Activated naive CD4-positive, alpha-beta T cell treated with anti-CD3 and anti-CD28 coated beads, Interleukin-2, amount 50 U/mL, for 16 hours (primary cell): ENCODE measurements around the gene BRD9.
"Not testable (repeated sequence)": the region's sequence is repeated elsewhere in the genome, so short reads cannot be mapped to it uniquely, and the experiment has no call there.

Source experiments
- DNase-seq: peaks from one replicate; pipeline ENCODE4 v3.0.0-alpha.2; 2020

BRD9 gene

DNA sequence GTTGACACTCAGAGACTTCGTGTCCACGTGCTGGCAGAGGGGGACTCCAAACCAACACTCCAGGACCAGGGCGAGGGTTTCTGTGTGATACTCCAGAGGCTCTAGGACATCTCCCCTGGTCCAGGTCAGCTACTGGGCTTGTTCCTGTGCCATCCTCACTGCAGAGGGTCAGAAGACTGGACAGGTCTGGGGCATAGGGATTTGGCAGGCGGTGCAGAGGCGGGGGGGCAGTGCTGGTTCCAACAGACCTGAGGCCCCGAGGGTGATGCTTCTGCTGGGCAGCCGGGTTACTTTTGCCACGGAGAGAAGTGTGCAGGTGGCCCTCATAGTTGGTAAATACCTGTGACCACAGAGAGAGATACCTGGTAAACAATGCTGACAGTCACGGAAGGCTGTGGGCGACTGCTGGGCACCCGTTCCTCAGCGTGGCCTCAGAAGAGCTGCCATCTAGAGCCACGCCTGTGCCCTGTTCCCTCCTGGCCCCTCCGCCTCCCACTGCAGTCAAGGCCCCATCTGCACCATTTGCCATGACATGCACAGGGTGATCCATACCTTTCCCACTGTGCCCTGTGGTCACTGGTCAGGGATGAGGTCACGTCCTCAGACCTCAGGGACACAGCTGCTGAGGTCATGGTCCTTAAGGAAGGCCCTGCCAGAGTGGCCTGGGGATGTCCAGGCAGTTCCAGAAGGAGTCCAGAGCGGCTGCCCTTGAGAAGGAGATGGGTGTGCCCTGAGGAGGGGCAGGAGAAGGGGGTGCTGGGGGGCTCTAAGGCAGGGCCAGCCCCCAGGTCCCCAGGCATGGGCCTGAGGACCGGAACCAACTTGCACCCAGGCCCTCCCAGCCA is 30.1 kb upstream of the BRD9 start:
- no peak for DNase-seq

- no peak for DNase-seq
Measured at GRCh38 chr5:921456-922435, 29.1 kb upstream of the BRD9 start.

DNA sequence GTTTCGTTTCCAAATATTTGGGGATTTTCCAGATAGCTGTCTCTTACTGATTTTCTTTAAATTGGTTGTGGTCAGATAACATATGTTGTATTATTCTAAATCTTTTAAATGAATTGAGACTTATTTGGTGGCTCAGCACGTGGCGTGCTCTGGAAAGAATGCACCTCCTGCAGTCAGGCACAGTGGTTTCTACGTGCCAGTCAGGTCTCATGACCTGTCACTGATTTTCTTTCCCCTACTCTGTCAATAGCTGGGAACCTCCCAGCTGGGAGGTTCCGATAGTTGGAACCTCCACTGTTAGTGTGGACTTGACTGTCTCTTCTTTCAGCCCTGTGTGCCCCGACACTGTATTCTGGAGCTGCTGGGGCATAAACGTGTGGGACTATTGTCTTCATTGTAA is 27.7 kb upstream of the BRD9 start:
- DNase-seq, result no peak

- no peak for DNase-seq
Measured at GRCh38 chr5:919356-920000, 26.9 kb upstream of the BRD9 start.

GRCh38 chr5:918717-919116 is 26.1 kb upstream of the BRD9 start:
- not testable (repeated sequence) for DNase-seq

GRCh38 chr5:916441-917293 is 24.1 kb upstream of the BRD9 start:
- DNase-seq, result no peak

DNA sequence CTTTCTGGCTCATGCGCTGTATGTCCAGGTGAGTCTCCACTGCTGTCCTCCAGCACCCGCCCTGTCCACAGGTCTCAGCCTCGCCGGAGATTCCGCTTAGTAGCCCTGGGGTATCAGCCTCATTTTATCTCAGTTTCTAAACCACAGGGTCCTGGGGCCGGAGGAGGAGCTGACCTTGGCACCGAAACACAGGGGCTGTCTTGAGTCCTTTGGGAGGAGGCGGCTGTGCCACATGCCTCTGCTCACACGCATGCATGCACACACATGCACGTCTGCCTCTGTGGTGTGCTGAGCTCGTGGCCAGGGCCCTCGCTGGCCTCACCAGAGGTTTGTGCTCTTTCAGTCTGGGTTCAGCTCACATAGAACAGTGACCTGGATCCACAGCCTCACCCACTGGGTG is 23.3 kb upstream of the BRD9 start:
- DNase-seq, result no peak

DNA sequence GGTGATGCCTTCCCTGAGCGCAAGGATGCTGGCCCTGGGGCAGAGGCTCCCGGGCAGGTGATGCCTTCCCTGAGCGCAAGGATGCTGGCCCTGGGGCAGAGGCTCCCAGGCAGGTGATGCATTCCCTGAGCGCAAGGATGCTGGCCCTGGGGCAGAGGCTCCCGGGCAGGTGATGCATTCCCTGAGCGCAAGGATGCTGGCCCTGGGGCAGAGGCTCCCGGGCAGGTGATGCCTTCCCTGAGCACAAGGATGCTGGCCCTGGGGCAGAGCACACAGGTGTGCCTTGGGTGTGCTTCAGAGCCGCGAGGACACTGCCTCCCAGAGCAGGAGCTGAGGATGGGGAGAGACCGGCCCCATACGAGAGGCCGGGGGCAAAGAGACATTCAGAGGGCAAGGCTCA is 22.7 kb upstream of the BRD9 start:
- not testable (repeated sequence) for DNase-seq

- no peak for DNase-seq
Measured at GRCh38 chr5:914612-915011, 22.0 kb upstream of the BRD9 start.

GRCh38 chr5:914174-914573 is 21.6 kb upstream of the BRD9 start:
- DNase-seq, result no peak

- peak; percentile 37 for DNase-seq
Measured at GRCh38 chr5:912280-913091, 19.9 kb upstream of the BRD9 start.

GRCh38 chr5:911601-912000 is 19.0 kb upstream of the BRD9 start:
- DNase-seq, result no peak

DNA sequence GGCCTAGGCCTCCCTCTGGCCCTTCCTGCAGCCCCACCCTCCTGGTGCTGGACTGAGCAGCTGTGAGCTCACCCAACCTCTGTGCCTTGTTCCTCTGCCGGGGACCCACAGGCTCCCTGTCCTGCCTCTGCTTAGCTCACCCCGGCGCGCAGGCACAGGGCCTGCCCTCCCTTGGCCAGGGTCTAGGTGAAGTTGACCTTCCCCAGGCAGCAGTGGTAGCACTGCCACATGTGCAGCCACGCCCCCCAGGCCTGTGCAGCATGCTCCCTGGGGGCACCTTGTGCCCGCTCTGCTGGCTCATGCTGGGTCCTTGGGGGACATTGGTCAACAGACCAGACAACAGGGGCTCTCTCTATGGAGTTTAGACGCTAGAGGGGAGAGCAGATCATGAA is 18.2 kb upstream of the BRD9 start:
- no peak for DNase-seq

GRCh38 chr5:909994-910768 is 17.6 kb upstream of the BRD9 start:
- no peak for DNase-seq

- no peak for DNase-seq
Measured at GRCh38 chr5:909086-909485, 16.5 kb upstream of the BRD9 start.

DNA sequence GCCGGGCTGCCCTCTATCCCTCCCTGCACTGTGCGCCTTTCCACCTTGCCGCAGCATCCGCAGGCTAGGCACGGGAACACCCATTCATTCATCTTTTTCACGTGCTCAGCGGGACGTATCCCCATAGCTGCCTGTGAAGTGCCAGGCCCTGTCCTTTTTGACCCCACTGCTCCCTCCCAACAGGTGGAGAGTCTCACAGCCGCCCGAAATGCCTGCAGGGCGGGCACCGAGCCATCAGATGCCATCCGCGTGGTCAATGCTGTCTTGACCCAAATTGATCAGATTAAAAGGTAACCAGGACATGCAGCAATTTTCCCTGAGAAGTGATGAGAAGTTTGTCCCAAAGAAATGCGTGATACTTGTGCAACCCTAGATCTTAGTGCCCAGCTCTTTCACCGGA is 15.6 kb upstream of the BRD9 start:
- DNase-seq, result no peak

DNA sequence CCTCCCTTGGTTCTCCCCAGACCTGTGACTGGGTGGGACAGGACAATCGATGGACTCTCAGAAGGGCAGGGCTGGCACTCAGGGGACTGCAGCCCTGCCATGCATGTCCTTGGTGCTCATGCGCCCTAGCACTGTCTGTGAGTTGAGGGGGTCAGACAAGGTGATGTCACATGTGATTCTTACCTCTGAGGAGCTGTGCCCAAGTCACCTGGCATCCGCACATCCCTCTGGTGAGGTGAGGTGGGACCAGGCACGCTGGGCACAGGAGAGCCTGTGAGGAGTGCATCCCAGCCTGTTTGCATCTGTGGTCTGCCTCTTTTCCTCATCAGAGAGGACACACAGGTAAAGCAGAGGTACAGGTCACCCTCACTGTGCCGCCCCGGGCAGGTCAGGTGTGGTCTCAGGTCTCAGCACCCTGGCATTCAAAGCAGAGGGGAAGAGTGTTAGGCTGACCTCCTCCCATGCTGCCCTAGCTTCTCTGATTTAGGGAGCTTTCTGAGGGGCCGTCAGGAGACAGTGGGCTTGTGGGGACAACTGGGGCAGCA is 14.8 kb upstream of the BRD9 start:
- DNase-seq, result no peak

DNA sequence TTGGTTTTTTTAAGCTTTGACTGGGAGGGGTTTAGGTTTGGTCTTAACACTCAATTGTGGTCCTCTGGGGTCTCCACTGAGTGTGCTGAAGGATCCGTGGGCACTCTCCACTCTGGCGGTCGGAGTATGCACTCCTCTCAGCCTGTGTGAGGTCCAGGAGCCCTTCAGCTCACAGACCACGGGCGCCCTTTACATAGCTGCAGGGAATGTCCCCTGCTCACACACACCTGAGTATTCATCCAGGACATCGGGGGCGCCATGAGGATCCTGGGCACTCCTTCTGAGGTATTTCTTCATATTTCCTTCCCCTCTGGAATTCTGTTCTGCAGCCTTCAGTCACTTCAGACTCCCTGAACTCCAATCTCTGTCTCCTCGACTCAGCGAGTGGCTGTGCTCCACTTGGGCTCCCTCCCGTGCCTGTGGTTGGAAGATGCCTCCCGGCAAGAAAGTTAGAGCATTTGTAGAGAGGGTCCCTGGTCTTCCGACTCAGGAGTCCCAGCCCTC is 12.6 kb upstream of the BRD9 start:
- no peak for DNase-seq

DNA sequence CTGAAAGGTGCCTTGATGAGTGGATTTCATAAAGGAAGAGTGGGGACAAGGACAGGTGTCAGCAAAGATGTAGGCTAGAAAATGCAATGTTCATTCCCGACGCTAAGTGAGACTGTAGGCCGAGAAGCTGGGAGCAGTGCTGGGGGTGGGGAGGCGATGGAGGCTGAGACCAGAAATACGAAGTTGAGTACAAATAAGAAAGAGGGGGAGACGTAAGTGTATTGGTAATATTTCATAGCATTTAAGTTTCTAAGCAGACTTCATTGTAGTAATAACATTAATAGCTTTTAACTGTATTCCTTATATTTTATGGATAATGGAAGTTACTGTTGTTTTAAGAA is 11.1 kb upstream of the BRD9 start:
- no peak for DNase-seq
